GM23338 (cell line): ENCODE measurements around the gene HORMAD2. TPM values are rescaled to one million over a fixed set of nuclear protein-coding genes. Genes with fewer than 3 reads are reported as not detected.

ENCODE experiments used
- EZH2 ChIP-seq: fragments of 200-600 bp; sonication (generic); IDR thresholded peaks from one replicate; pipeline ENCODE4 v1.8.0; 2017; ENCODE audit warnings: antibody characterized with exemption, mild to moderate bottlenecking, low read depth; ENCODE audit not compliant: unreplicated experiment
- NANOG ChIP-seq: IDR thresholded peaks from 2 replicates; pipeline ENCODE4 v1.6.1; 2016; ENCODE audit warnings: antibody characterized with exemption, borderline replicate concordance
- POLR2AphosphoS5 ChIP-seq: IDR thresholded peaks from 2 replicates; pipeline ENCODE4 v1.6.1; 2016; ENCODE audit warnings: antibody characterized with exemption, low read depth
- STAT1 ChIP-seq: IDR thresholded peaks from one replicate; pipeline ENCODE4 v1.6.1; 2016; ENCODE audit warnings: antibody characterized with exemption; ENCODE audit not compliant: unreplicated experiment
- ZNF114 ChIP-seq: fragments of 250-450 bp; sonication (Bioruptor Pico); IDR thresholded peaks from 2 replicates; pipeline ENCODE4 v1.5.0; 2020; ENCODE audit warnings: mild to moderate bottlenecking, moderate library complexity
- ZNF331 ChIP-seq: fragments of 250-450 bp; sonication (Bioruptor Pico); IDR thresholded peaks from 2 replicates; pipeline ENCODE4 v1.5.0; 2020; ENCODE audit warnings: low read depth, mild to moderate bottlenecking, moderate library complexity
- polyA plus RNA-seq: library from polyadenylated mRNA; unstranded; fragments of >200 nt; fragmentation: Nextera tagmentation; extraction: Ambion mirVana; gene quantifications from 2 replicates; pipeline ENCODE4 v1.2.1, GENCODE V29; 2016
- total RNA-seq: library from RNA; depleted of rRNA; stranded (reverse); fragments of >200 nt; shearing (Covaris generic); gene quantifications from 2 replicates; pipeline ENCODE4 v1.2.3, GENCODE V29; 2014
- TF ChIP-seq, protein P1 (sequence below): fragments of 250-450 bp; sonication (Bioruptor Pico); IDR thresholded peaks from 2 replicates; pipeline ENCODE4 v1.5.0; 2020; ENCODE audit warnings: mild to moderate bottlenecking, moderate library complexity
- TF ChIP-seq, protein P2 (sequence below): IDR thresholded peaks from one replicate; pipeline ENCODE4 v1.6.1; 2018; ENCODE audit warnings: antibody characterized with exemption; ENCODE audit not compliant: unreplicated experiment

Gene HORMAD2
- total and polyA plus RNA-seq, 2 experiments from 2014 or later: 0.40 TPM; not detected in 1

DNA sequence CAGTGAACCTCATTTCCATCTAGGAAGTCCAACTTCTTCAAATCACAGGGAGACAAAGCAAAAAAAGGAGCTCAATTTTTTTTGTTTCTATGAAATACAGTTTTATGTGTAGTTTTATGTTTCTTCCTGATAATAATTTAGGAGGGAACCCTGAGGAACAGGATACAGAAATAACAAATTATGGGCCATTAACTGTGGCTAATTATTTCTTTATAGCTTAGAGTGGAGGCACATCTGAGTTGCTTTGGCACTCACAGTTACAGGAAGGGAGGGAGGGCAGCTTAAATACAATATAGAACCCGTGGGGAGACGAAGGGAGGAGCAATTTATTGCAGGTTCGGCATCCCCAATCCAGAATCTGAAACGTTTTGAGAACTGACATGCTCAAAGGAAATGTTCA is 37.1 kb upstream of the HORMAD2 start (continued):
- TF ChIP-seq, protein P1, sequence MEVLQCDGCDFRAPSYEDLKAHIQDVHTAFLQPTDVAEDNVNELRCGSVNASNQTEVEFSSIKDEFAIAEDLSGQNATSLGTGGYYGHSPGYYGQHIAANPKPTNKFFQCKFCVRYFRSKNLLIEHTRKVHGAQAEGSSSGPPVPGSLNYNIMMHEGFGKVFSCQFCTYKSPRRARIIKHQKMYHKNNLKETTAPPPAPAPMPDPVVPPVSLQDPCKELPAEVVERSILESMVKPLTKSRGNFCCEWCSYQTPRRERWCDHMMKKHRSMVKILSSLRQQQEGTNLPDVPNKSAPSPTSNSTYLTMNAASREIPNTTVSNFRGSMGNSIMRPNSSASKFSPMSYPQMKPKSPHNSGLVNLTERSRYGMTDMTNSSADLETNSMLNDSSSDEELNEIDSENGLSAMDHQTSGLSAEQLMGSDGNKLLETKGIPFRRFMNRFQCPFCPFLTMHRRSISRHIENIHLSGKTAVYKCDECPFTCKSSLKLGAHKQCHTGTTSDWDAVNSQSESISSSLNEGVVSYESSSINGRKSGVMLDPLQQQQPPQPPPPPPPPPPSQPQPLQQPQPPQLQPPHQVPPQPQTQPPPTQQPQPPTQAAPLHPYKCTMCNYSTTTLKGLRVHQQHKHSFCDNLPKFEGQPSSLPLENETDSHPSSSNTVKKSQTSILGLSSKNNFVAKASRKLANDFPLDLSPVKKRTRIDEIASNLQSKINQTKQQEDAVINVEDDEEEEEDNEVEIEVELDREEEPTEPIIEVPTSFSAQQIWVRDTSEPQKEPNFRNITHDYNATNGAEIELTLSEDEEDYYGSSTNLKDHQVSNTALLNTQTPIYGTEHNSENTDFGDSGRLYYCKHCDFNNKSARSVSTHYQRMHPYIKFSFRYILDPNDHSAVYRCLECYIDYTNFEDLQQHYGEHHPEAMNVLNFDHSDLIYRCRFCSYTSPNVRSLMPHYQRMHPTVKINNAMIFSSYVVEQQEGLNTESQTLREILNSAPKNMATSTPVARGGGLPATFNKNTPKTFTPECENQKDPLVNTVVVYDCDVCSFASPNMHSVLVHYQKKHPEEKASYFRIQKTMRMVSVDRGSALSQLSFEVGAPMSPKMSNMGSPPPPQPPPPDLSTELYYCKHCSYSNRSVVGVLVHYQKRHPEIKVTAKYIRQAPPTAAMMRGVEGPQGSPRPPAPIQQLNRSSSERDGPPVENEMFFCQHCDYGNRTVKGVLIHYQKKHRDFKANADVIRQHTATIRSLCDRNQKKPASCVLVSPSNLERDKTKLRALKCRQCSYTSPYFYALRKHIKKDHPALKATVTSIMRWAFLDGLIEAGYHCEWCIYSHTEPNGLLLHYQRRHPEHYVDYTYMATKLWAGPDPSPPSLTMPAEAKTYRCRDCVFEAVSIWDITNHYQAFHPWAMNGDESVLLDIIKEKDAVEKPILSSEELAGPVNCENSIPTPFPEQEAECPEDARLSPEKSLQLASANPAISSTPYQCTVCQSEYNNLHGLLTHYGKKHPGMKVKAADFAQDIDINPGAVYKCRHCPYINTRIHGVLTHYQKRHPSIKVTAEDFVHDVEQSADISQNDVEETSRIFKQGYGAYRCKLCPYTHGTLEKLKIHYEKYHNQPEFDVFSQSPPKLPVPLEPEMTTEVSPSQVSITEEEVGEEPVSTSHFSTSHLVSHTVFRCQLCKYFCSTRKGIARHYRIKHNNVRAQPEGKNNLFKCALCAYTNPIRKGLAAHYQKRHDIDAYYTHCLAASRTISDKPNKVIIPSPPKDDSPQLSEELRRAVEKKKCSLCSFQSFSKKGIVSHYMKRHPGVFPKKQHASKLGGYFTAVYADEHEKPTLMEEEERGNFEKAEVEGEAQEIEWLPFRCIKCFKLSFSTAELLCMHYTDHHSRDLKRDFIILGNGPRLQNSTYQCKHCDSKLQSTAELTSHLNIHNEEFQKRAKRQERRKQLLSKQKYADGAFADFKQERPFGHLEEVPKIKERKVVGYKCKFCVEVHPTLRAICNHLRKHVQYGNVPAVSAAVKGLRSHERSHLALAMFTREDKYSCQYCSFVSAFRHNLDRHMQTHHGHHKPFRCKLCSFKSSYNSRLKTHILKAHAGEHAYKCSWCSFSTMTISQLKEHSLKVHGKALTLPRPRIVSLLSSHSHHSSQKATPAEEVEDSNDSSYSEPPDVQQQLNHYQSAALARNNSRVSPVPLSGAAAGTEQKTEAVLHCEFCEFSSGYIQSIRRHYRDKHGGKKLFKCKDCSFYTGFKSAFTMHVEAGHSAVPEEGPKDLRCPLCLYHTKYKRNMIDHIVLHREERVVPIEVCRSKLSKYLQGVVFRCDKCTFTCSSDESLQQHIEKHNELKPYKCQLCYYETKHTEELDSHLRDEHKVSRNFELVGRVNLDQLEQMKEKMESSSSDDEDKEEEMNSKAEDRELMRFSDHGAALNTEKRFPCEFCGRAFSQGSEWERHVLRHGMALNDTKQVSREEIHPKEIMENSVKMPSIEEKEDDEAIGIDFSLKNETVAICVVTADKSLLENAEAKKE (CRISPR knock-in tag): no peak
- no peak for TF ChIP-seq NANOG
- TF ChIP-seq EZH2: no peak
- TF ChIP-seq, protein P2, sequence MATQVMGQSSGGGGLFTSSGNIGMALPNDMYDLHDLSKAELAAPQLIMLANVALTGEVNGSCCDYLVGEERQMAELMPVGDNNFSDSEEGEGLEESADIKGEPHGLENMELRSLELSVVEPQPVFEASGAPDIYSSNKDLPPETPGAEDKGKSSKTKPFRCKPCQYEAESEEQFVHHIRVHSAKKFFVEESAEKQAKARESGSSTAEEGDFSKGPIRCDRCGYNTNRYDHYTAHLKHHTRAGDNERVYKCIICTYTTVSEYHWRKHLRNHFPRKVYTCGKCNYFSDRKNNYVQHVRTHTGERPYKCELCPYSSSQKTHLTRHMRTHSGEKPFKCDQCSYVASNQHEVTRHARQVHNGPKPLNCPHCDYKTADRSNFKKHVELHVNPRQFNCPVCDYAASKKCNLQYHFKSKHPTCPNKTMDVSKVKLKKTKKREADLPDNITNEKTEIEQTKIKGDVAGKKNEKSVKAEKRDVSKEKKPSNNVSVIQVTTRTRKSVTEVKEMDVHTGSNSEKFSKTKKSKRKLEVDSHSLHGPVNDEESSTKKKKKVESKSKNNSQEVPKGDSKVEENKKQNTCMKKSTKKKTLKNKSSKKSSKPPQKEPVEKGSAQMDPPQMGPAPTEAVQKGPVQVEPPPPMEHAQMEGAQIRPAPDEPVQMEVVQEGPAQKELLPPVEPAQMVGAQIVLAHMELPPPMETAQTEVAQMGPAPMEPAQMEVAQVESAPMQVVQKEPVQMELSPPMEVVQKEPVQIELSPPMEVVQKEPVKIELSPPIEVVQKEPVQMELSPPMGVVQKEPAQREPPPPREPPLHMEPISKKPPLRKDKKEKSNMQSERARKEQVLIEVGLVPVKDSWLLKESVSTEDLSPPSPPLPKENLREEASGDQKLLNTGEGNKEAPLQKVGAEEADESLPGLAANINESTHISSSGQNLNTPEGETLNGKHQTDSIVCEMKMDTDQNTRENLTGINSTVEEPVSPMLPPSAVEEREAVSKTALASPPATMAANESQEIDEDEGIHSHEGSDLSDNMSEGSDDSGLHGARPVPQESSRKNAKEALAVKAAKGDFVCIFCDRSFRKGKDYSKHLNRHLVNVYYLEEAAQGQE: no peak
- TF ChIP-seq ZNF331 (CRISPR knock-in tag): no peak
- TF ChIP-seq STAT1: no peak
- TF ChIP-seq POLR2AphosphoS5: no peak
- no peak for TF ChIP-seq ZNF114 (CRISPR knock-in tag)
